Measurements from ENCODE around the gene PTPRD. TPM values are rescaled to one million over a fixed set of nuclear protein-coding genes. Genes with fewer than 3 reads are reported as not detected.
"Not testable (repeated sequence)": the region's sequence is repeated elsewhere in the genome, so short reads cannot be mapped to it uniquely, and the experiment has no call there.

The PTPRD gene
- total RNA-seq, 1 experiment from 2014 or later: not detected

DNA sequence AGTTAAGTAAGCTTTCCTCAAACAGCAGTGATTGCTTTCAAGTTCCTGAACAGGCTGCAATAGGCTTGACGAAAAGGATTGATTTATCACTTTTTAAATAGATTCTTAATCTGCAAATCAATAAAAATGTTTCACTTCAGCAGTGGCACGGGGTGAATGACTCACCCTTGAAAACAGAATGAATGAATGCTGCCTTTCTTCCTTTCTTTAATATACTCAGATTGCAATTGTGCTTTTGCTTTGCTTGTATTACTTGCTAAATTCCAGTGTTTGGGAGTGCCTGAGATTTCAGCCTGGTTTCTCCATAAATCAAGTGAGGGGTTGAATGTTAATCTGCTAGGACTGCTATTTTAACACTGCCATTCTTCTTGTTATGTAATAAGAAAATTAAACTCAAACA lies 1293.8 kb downstream of the PTPRD start:
- ChIA-PET CTCF (no interaction called here), POLR2A (no interaction called here)
- no TSS peak for BruUV-seq (replicated peaks)
- no peak for ATAC-seq
- Histone ChIP-seq H3K36me3 (ENCODE audit: control insufficient read depth, insufficient read depth, low read length) (no peaks in the 10 kb centered on the region), H3K9me3 (ENCODE audit: control insufficient read depth, insufficient read depth, low read depth, low read length) (no peaks in the 10 kb centered on the region), H3K4me3 (ENCODE audit: low read depth in 2 of 2, low read length in 2 of 2) (no peak overlapping the region), H3K4me1 (ENCODE audit: control insufficient read depth, insufficient read depth, low read length) (no peaks in the 10 kb centered on the region), H3K27me3 (ENCODE audit: control insufficient read depth, insufficient read depth, low read length) (no peaks in the 10 kb centered on the region), H3K27ac (ENCODE audit: low read length) (no peak overlapping the region)
- no peak for DNase-seq (ENCODE audit: low read depth, low spot score)
- TF ChIP-seq POLR2AphosphoS5 (IDR thresholded peaks at IDR 0.05; ENCODE audit: low read depth, low read length): no peak
- TF ChIP-seq SIN3A (IDR thresholded peaks at IDR 0.05; ENCODE audit: borderline replicate concordance, insufficient read depth, low read depth, low read length): no peak
- TF ChIP-seq, protein P1, sequence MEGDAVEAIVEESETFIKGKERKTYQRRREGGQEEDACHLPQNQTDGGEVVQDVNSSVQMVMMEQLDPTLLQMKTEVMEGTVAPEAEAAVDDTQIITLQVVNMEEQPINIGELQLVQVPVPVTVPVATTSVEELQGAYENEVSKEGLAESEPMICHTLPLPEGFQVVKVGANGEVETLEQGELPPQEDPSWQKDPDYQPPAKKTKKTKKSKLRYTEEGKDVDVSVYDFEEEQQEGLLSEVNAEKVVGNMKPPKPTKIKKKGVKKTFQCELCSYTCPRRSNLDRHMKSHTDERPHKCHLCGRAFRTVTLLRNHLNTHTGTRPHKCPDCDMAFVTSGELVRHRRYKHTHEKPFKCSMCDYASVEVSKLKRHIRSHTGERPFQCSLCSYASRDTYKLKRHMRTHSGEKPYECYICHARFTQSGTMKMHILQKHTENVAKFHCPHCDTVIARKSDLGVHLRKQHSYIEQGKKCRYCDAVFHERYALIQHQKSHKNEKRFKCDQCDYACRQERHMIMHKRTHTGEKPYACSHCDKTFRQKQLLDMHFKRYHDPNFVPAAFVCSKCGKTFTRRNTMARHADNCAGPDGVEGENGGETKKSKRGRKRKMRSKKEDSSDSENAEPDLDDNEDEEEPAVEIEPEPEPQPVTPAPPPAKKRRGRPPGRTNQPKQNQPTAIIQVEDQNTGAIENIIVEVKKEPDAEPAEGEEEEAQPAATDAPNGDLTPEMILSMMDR (IDR thresholded peaks at IDR 0.05): no peak
- no peak for TF ChIP-seq TCF7L2 (IDR thresholded peaks at IDR 0.05; ENCODE audit: low read depth, low read length)
- TF ChIP-seq REST (IDR thresholded peaks at IDR 0.05; ENCODE audit: insufficient read depth in 1 of 2, low read depth in 2 of 2, low read length in 1 of 2): no peak
- in situ Hi-C loops (cut with HindIII; ENCODE audit: low pct_unique_long_range_greater_than_20kb, low sequenced_read_pairs): no loop called here
- intact Hi-C loops (cut with micrococcal nuclease; ENCODE audit: unreplicated experiment): no loop called here

DNA sequence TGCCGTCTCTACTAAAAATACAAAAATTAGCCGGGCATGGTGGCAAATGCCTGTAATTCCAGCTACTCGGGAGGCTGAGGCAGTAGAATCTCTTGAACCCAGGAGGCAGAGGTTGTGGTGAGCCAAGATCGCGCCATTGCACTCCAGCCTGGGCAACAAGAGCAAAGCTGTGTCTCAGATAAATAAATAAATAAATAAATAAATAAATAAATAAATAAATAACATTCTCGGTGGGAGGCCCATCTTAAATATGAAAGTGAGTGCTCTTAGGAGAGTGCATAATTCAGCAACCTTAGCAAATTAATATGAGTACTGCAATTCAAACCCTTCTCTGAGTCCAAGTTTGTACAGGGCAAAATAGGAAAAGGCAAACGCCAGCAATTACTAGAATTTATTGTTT lies 1302.1 kb downstream of the PTPRD start:
- intact Hi-C loops (cut with micrococcal nuclease; ENCODE audit: unreplicated experiment); H3K4me1 ChIP-seq (ENCODE audit: control insufficient read depth, insufficient read depth, low read length); H3K27me3 ChIP-seq (ENCODE audit: control insufficient read depth, insufficient read depth, low read length); POLR2A ChIA-PET; H3K36me3 ChIP-seq (ENCODE audit: control insufficient read depth, insufficient read depth, low read length); ATAC-seq; CTCF ChIA-PET; H3K9me3 ChIP-seq (ENCODE audit: control insufficient read depth, insufficient read depth, low read depth, low read length); in situ Hi-C loops (cut with HindIII; ENCODE audit: low pct_unique_long_range_greater_than_20kb, low sequenced_read_pairs); DNase-seq (ENCODE audit: low read depth, low spot score); BruUV-seq (replicated peaks); H3K27ac ChIP-seq (ENCODE audit: low read length); H3K4me3 ChIP-seq (ENCODE audit: low read depth in 2 of 2, low read length in 2 of 2): not testable (repeated sequence)

DNA sequence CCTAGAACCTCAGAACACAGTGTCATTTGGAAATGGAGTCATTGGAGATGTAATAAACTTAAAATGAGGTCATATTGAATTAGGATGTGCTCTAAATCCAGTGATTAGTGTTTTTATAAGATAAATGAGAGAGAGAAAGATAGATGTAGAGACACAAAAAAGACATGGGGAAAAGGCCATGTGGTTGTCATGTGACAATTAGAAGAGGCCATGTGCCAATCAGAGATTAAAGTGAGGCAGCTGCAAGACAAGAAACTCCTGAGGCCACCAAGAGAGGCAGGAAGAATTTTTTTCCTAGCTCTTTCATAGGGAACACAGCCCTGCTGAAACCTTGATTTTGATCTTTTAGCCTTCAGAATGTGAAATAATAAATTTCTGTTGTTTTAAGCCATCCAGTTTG lies 1307.2 kb downstream of the PTPRD start:
- Histone ChIP-seq H3K36me3 (ENCODE audit: control insufficient read depth, insufficient read depth, low read length) (no peaks in the 10 kb centered on the region), H3K9me3 (ENCODE audit: control insufficient read depth, insufficient read depth, low read depth, low read length) (no peaks in the 10 kb centered on the region), H3K4me1 (ENCODE audit: control insufficient read depth, insufficient read depth, low read length) (no peaks in the 10 kb centered on the region), H3K27me3 (ENCODE audit: control insufficient read depth, insufficient read depth, low read length) (no peaks in the 10 kb centered on the region), H3K4me3 (ENCODE audit: low read depth in 2 of 2, low read length in 2 of 2) (no peak overlapping the region), H3K27ac (ENCODE audit: low read length) (no peak overlapping the region)
- DNase-seq (ENCODE audit: low read depth, low spot score): no peak
- no TSS peak for BruUV-seq (replicated peaks)
- in situ Hi-C loops (cut with HindIII; ENCODE audit: low pct_unique_long_range_greater_than_20kb, low sequenced_read_pairs): no loop called here
- intact Hi-C loops (cut with micrococcal nuclease; ENCODE audit: unreplicated experiment): no loop called here
- TF ChIP-seq SIN3A (IDR thresholded peaks at IDR 0.05; ENCODE audit: borderline replicate concordance, insufficient read depth, low read depth, low read length) (no peak), REST (IDR thresholded peaks at IDR 0.05; ENCODE audit: insufficient read depth in 1 of 2, low read depth in 2 of 2, low read length in 1 of 2) (no peak), TCF7L2 (IDR thresholded peaks at IDR 0.05; ENCODE audit: low read depth, low read length) (no peak), POLR2AphosphoS5 (IDR thresholded peaks at IDR 0.05; ENCODE audit: low read depth, low read length) (no peak)
- TF ChIP-seq, protein P1 (IDR thresholded peaks at IDR 0.05): no peak
- ChIA-PET CTCF (no interaction called here), POLR2A (no interaction called here)
- no peak for ATAC-seq
